CD4-positive, alpha-beta T cell treated with Interleukin-6 at 100 ng/mL for 8 hours (primary cell): ENCODE data around the gene MIF.
"Not testable (repeated sequence)": the region's sequence is repeated elsewhere in the genome, so short reads cannot be mapped to it uniquely, and the experiment has no call there.

Experiments used
- DNase-seq: peaks from one replicate; pipeline ENCODE4 v3.0.0-alpha.2; 2020; ENCODE audit warnings: mixed read lengths, low spot score

Gene MIF

DNA sequence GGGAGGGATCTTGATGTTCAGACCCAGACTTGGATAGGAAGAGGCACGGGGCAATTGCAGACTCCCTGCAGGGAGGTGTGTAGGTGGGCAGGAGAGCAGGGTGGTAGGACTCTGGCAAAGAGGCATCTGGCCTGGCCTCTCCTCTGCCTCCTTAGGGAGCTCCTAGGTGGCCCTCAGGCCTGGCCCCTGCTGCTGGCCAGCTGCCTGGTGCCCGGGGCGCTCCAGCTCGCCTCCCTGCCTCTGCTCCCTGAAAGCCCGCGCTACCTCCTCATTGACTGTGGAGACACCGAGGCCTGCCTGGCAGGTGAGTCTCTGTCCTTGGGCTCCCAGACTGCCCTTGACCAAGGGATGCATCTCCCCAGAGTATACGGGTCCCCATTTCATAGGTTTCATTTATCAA, 16.6 kb upstream of the MIF start:
- no peak for DNase-seq

DNA sequence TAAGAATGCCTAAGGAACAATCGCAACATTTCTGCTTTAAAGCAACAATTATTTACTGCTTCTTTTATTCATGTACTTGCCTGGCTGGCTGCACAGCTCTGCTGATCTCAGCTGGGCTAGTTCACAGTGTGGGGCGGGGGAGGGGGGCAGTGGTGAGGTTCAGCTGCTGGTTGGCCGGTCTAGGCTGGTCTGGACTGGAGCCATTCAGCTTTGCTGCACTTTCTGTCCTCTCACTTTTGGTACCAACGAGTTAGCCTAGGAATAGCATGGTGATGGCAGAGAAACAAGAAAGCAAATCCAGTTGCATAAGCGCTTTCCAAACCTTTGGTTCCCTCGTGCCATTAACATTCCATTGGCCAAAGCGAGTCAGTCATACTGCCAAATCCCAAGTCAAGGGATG, 16.0 kb upstream of the MIF start:
- DNase-seq = no peak

DNA sequence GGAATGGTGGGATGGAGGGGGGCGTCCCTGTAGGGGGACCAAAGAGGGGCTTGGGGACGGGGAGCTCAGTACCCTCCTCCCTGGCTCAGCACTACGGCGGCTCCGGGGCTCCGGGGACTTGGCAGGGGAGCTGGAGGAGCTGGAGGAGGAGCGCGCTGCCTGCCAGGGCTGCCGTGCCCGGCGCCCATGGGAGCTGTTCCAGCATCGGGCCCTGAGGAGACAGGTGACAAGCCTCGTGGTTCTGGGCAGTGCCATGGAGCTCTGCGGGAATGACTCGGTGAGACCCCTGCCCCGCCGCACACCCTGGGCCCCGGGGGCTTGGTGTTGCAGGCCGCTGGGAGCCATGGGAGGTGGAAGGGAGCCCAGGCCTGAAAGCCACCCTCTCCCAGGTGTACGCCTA, 11.8 kb upstream of the MIF start:
- DNase-seq = no peak

DNA sequence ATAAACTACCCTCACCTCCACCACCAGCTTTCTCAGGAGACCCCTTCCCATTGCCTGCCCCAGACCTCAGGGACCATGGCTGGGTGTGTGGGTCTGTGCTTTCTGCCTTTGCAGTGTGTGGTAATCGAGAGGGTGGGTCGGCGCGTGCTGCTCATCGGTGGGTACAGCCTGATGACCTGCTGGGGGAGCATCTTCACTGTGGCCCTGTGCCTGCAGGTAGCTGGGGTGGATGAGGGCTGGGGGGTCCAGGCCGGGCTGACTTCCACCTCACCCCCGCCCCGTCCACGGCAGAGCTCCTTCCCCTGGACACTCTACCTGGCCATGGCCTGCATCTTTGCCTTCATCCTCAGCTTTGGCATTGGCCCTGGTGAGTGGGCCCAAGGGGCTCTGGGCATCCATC, 10.5 kb upstream of the MIF start:
- no peak for DNase-seq

DNA sequence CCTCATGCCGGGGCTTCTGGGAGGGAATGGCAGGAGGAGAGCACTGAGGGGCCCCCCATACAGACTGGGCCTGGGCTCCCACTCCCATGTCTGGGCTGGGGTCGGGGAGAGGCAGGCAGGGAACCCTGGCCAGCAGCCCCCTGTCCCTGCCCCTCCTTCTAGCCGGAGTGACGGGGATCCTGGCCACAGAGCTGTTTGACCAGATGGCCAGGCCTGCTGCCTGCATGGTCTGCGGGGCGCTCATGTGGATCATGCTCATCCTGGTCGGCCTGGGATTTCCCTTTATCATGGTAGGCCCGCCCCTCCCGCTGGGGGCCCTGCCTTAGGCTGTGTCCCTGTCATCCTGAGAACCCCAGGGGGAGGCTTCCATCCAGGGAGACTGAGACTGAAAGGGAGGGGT, 10.0 kb upstream of the MIF start:
- no peak for DNase-seq

DNA sequence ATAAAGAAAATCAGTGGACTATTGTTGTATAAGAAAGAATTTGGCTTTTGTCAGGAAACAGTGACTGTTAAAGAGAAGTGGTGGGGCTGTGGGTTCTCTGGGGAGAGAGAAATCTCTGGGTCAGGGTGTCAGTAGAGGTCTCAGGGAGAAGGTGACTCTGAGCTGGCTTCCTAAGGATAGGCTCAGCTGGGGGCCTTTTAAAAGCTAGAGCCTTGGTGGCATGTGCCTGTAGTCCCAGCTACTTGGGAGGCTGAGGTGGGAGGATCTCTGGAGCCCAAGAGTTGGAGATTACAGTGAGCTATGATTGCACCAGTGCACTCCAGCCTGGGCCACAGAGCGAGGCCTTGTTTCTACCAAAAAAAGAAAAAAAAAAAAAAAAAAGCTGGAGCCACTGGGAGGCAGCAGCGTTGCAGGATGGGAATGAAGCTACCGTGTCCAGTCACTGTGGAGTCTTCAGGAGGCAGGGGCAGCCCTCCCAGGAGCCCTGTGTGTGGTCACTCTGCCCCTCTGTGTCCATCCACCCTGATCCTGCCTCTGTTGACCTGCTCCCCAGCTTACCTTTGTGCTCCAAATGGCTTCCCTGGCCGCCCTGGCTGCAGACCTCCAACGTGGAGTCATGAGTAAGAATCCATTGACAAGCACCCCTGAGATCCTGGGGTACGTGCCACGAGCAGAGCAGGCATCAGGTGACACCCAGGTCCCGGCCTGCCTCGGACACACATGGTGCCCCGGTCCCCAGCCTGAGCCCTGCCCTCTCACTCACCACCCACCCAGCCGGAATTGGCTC, 5.4 kb upstream of the MIF start:
- no peak for DNase-seq

DNA sequence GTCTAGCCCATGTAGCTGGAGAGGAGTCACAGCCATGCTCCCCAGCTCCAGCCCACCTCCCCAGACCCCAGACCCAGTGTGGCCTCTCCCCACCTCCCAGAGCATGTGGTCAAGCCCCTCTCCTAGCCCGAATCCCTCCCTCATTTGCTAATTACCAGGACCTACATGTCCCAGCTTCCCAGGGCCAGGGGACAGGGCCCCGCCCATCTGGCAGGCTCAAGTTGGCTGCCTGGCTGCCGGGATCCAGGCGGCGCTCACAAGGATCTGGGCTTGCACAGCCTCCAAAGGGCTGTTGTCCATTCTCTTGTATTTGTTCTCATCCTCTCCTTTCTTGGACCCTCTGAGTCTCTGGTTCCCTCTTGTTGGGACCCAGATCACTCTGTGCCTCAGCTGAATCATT, 4.6 kb upstream of the MIF start:
- DNase-seq = no peak

DNA sequence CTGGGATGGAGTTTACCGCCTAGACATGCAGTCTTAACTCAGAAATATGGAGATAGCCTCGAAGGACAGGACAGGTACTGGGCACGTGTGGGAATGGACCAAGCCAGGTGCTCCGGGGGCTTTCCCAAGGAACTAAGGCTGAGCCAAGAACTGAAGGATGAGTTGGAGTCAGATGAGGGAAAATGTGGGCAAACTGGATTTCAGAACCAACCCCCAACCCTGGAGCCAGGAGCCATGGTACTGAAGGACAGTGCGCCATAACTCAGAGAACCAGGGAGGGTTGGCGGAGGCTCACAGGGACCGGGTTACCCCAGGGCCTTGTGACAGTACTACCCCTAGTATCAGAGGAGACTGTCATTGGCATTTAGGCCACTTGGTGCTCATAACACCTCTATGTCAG, 2.5 kb upstream of the MIF start:
- no peak for DNase-seq

DNA sequence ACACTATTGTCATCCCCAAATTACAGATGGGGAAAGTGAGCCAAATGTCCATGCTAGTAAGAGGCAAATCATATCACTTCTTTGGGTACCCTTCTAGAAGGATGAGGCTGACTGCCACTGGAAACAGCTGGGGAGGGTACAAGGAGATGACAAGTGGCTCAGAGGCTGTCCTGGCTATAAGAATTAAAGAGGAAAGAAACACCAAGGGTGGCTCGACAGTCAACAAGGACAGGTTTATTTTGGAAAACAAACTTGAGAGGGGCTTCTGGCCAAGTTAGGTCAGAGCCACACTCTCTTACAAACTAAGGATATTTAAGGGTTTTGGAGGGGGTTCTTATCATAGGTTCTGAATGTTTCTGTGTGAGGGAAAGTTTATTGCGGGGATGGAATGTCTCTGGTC, 2.1 kb upstream of the MIF start:
- no peak for DNase-seq

DNA sequence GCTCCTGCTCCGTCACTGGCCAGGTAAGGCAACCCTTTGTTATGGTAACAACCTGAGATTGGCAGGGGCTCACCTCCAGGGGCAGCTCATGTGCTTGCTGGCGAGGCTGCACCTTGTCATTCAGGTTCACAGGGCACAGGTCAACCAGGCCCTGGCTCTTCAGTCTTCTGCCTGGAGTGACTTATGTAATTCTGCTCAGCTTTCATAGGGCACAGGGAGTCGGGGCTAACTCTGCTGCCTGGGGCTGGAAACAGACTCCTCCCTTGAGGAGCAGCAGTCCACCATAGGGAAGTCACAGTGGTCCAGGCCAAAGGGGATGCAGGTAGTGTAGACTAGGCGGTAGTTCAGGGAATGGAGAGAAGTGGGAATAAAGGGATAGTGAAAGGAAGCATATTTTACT, 1.5 kb upstream of the MIF start:
- DNase-seq = no peak

DNA sequence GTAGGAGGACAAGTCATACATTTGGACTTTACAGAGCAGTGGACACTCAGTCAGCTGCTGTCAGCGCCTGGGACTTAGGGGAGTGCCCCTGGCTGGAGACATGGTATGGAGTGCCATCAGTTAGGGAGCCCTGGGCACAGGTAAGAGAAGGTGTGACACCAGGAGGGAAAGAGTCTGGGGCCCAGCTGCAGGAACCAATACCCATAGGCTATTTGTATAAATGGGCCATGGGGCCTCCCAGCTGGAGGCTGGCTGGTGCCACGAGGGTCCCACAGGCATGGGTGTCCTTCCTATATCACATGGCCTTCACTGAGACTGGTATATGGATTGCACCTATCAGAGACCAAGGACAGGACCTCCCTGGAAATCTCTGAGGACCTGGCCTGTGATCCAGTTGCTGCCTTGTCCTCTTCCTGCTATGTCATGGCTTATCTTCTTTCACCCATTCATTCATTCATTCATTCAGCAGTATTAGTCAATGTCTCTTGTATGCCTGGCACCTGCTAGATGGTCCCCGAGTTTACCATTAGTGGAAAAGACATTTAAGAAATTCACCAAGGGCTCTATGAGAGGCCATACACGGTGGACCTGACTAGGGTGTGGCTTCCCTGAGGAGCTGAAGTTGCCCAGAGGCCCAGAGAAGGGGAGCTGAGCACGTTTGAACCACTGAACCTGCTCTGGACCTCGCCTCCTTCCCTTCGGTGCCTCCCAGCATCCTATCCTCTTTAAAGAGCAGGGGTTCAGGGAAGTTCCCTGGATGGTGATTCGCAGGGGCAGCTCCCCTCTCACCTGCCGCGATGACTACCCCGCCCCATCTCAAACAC, 850 bp upstream of the MIF start:
- DNase-seq = no peak

DNA sequence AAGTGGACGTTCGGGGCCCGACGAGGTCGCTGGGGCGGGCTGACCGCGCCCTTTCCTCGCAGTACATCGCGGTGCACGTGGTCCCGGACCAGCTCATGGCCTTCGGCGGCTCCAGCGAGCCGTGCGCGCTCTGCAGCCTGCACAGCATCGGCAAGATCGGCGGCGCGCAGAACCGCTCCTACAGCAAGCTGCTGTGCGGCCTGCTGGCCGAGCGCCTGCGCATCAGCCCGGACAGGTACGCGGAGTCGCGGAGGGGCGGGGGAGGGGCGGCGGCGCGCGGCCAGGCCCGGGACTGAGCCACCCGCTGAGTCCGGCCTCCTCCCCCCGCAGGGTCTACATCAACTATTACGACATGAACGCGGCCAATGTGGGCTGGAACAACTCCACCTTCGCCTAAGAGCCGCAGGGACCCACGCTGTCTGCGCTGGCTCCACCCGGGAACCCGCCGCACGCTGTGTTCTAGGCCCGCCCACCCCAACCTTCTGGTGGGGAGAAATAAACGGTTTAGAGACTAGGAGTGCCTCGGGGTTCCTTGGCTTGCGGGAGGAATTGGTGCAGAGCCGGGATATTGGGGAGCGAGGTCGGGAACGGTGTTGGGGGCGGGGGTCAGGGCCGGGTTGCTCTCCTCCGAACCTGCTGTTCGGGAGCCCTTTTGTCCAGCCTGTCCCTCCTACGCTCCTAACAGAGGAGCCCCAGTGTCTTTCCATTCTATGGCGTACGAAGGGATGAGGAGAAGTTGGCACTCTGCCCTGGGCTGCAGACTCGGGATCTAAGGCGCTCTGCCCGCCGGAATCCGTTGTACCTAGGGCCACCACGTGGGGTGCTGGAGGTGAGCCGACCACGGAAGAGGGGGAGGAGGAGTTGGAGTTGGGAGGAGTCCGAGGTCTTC, 771 bp downstream of the MIF start:
- peak; percentile 63 for DNase-seq

DNA sequence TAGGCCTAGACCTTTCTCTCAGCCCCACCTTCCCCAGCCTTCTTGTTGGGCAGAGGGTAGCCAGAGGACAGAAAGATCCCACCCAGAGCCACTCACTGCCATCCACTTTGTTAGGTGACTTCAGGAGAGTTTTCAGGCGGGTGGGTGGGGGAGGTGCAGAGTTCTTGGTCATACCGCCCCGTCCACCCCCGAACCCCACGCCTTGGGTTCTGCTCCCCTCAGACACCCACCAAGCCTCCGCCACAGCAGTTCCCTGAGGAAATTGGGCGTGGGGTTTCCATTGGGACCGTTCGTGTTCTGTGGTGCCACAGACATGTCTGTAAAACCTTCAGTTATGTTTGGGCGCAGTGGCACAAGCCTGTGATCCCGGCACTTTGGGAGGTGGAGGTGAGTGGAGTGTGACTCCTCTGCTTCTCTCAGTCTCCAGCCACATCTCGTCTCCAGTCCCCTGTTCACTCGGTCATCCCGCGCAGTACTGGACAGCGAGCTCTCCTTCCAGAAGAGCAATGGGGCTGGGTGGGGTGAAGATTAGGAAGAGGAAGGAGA, 1.5 kb downstream of the MIF start:
- DNase-seq = no peak

DNA sequence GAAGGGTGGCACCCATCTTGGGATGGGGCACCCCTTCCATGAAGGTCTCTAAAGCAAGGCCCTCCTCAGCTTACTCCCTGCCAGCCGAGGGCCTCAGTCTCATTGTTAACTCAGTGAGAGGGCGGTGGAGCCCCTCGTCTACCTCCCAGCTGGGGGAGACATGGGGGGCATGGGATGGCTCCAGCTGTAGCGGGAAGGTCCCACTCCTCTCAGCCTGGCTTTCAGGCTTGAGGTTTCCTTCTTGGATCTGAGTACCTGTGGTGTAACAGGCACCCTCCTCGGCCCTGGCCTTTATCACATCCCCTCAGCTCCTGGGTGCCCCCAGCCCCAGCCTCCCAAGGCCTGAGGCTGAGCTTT, 2.0 kb downstream of the MIF start:
- DNase-seq = no peak

DNA sequence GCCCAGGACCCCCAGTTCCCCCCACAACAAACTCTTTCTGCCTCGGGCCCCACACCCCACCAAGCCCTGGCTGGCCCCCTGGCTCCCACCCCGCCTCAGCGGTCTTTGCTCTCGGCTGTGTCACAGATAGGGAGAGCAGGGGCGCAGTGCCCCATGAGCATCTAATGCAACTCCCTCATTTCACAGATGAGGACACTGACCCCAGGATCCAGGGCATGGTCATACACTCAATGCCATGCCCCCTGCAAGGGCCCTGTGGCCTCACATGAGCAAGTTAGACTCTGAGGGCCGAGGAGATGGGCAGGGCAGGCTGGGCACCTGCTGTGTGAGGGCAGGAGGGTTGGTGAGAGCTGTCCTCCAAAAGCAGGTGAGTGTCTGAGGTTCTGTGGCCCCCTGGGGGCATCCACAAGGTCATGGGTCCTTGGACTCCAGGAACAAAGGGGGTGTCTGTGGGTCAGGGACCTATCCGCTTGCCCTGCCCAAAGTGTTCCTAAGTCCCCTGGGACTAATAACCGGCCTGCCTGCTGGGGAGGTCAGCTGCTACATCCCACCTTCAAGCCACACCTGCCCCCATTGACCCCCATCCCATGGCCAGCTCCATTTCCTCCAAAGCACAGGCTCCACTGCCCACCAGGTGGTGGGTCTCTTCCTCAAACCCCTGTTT, 2.5 kb downstream of the MIF start:
- no peak for DNase-seq

DNA sequence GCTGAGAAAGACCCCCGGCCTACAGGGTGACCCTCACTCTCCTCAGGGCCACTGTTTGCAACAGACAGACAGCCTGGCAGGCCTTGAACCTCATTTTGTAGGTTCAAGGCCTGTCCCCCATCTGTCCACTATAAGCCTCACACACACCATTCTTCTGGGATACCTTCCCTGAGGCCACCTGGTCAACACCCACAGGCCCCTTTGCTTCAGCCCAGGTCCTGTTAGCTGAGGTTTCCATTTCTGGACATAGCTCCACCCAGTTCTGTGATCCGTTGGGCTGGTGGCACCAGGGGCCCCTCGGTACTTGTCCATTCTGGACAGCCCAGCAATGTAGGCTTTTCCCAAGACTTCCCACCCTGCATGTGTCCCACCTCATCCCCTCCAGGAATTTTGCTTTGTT, 3.1 kb downstream of the MIF start:
- no peak for DNase-seq

DNA sequence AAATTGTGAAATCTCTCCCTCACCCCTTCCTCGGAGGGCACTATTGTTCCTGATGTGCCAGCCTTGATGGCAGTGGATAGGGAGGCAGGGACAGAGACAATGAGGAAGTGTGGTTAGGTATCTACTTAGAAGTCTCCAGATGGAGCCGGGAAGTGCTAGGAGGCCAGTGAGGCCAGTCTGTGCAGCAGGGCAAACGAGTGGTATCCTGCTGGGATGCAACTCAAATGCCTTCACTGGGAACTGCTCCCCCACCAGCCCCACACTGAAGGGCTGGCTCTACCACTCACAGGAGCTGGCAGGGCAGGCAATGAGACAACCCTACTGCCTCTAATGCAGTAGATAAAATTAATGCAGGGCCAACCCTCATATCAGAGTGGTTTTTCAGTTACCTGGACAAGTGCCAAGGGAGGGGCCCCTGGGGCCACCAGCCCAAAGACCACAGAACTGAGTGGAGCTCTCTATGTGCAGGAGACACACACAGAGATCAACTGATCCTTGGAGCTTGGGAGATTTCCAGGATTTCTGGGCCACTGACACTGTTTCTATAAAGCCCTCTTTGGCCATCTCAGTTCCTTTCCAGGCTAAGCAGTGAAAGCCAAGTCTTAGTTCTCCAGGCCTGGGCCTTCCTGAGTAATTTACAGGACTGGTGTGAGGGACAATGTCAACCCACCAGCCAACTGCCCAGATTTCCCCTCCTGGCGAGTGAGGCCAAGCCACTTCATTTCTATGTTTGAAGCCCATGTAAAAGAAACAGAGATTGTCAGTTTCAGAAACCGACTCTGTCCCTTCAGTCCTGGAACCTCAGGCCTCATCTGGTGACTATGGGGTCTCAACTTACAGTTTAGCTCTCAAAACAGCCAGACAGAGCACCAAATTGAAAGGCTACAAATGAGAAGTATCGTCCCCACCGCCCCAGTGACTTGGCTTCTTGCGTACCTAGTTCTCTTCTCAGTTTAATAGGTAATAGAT, 4.1 kb downstream of the MIF start:
- no peak for DNase-seq

DNA sequence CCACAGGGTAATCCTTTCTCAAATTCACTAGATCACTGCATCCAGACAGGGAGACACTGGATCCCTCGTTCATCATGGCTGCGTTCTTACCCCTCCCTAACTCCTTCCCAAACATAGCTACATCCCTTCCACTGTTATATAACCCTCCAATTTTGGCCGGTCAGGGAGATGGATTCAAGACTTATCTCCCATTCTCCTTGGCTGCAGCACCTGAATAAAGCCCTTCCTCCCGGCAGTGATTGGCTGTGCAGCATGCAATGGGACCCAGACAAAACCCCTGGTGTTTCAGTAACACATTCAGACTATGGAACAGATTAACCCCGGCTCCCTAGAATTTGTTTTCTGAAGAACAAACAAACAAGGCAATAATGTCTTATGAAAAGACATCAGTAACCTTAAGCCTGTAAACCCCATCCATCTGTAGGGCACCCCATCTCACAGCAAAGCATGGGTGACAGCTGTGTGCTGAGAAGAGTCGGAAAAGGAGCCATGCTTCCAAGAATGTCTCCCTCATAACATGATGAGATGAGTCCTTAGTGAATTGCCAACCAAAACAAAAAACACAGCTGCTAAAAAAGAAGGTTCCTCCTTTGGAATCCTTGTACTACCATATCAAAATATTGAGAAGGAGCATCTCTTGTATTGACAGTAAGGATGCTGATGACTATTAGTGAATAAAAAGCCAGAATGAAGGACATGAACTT, 5.0 kb downstream of the MIF start:
- DNase-seq = no peak

DNA sequence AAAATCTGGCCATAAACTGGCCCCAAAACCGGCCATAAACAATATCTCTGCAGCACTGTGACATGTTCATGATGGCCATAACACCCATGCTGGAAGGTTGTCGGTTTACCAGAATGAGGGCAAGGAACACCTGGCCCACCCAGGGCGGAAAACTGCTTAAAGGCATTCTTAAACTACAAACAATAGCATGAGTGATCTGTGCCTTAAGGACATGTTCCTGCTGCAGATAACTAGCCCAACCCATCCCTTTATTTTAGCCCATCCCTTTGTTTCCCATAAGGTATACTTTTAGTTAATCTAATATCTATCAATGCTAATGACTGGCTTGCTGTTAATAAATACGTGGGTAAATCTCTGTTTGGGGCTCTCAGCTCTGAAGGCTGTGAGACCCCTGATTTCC, 6.0 kb downstream of the MIF start:
- DNase-seq = not testable (repeated sequence)

DNA sequence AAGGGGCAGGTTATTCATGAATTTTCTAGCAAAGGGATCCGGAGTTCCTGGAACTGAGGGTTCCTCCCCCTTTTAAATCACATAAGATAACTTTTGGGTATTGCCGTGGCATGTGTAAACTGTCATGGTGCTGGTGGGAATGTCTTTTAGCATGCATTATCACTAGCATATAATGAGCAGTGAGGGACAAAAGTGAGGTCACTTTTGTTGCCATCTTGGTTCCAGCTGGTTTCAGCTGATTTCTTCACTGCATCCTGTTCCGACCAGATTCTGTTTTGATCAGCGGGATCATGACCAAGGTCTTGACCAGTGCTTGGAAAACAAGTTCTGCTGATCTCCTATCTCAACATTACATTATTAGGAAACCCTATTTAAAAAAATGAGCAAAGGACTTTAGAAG, 7.4 kb downstream of the MIF start:
- no peak for DNase-seq
